Middle frontal gyrus (tissue), 1 donor: ENCODE measurements around the gene FGF5.

Source experiments
- DNase-seq: peaks from one replicate; pipeline ENCODE4 v3.0.0-alpha.2; 2015; ENCODE audit warnings: low spot score; ENCODE audit errors: extremely low spot score

FGF5 gene

DNA sequence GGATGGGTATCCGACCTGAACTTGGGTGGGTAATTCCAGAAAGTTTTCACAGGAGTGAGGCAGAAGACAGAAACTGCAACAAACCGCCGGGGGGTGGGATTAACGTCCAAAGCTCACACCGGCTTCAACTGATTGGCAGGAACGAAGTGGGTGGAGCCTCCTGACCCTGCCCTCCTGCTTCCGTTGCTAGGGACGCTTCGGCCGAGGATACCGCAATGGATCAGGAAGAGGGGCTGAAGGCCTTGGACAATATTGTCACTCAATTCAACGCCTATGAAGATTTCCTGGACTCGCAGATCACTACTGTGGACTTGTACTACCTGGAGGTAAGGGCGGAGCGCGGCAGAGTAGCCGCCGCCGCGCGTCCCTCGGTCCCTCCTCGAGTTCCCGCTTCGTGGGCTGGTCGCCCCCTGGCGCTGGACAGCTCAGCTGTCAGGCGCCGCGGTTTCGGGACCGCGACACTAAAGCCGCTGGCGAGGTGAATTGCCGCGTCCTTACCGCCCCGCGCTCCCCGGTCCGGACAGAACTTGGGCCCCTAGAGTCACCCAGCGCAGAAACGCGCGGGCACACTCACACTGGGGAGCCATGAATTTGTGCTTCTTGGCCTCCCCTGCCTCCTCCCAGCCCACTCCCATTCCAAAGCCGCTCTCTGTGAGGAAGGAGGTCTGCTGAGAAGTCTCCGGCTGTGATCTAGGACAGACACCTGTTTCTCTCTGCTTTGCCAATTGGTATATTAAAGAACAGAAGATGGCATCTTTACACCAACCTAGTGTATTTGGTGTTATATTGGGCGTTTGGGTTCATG lies 69.3 kb downstream of the FGF5 start, which contains the start of gene CFAP299:
TSS of gene CFAP299 (plus strand) at position 177 of the 805 bp plus-strand sequence.
- DNase-seq = no peak

DNA sequence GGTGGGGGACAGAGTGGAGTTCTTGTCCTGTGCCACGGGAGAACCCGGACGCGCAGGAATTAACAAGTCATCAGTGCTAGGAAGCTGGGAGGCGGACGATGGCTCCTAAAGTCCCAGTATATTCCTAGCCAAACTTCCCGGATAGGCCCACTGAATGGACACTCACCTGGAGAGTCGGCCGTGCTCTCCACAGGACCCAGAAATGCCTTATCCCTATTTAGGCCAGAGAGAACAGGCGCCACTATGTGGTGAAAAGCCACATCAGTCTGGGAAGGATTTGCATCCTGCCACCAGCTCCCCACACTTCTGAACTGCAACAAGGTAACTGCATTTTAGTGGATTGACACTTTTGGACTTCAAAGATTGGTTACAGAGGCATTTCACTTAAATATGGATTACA lies 70.1 kb downstream of the FGF5 start:
- DNase-seq = no peak

DNA sequence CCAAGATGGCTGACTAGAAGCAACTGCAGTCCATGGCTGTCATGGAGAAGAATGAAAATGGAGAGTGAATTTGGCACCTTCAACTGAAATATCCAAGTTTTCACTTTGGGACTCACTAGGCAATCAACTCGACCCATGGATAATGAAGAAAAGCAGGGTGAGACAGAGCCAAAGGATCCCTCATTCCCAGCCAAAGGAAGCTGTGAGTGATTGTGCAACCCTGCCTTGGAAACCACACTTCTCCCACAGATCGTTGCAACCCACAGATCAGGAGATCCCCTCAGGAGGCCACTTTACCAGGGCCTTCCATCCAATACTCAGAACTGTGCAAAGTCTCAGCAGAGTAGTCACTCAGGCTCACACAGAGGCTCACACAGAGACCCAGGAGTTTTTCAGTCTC lies 73.6 kb downstream of the FGF5 start:
- no peak for DNase-seq
